SK-N-DZ (cell line): Measurements from ENCODE around the gene MYCBP2.
"Not testable (repeated sequence)": the region's sequence is repeated elsewhere in the genome, so short reads cannot be mapped to it uniquely, and the experiment has no call there.

ENCODE experiments used
- DNase-seq: peaks from one replicate; pipeline ENCODE4 v3.0.0-alpha.2; 2015; ENCODE audit warnings: low spot score

Gene MYCBP2

GRCh38 chr13:77207943-77208342, 119.0 kb downstream of the MYCBP2 start:
- DNase-seq = no peak

- not testable (repeated sequence) for DNase-seq
Observed at GRCh38 chr13:77198995-77199394, 127.9 kb downstream of the MYCBP2 start.

- no peak for DNase-seq
Observed at GRCh38 chr13:77196052-77196618, 130.8 kb downstream of the MYCBP2 start.

GRCh38 chr13:77190349-77190958, 136.4 kb downstream of the MYCBP2 start:
- DNase-seq = no peak

GRCh38 chr13:77185721-77186120, 141.2 kb downstream of the MYCBP2 start:
- no peak for DNase-seq

- DNase-seq = no peak
Observed at GRCh38 chr13:77184455-77184854, 142.4 kb downstream of the MYCBP2 start.

- no peak for DNase-seq
Observed at GRCh38 chr13:77180011-77180410, 146.9 kb downstream of the MYCBP2 start.

- no peak for DNase-seq
Observed at GRCh38 chr13:77177646-77178045, 149.2 kb downstream of the MYCBP2 start.

- DNase-seq = no peak
Observed at GRCh38 chr13:77176350-77176749, 150.5 kb downstream of the MYCBP2 start.

- no peak for DNase-seq
Observed at GRCh38 chr13:77172650-77173049, 154.2 kb downstream of the MYCBP2 start.

GRCh38 chr13:77171451-77171850, 155.4 kb downstream of the MYCBP2 start:
- DNase-seq = no peak

- DNase-seq = no peak
Observed at GRCh38 chr13:77168237-77168636, 158.7 kb downstream of the MYCBP2 start.

GRCh38 chr13:77150651-77151050, 176.2 kb downstream of the MYCBP2 start:
- no peak for DNase-seq

- DNase-seq = no peak
Observed at GRCh38 chr13:77143431-77143830, 183.5 kb downstream of the MYCBP2 start.

- DNase-seq = no peak
Observed at GRCh38 chr13:77139306-77139705, 187.6 kb downstream of the MYCBP2 start.

GRCh38 chr13:77138813-77139212, 188.1 kb downstream of the MYCBP2 start:
- DNase-seq = no peak

- no peak for DNase-seq
Observed at GRCh38 chr13:77136902-77137420, 189.9 kb downstream of the MYCBP2 start.

GRCh38 chr13:77124423-77124822, 202.5 kb downstream of the MYCBP2 start:
- no peak for DNase-seq

GRCh38 chr13:77118134-77118533, 208.8 kb downstream of the MYCBP2 start:
- DNase-seq = no peak

- no peak for DNase-seq
Observed at GRCh38 chr13:77114271-77114670, 212.6 kb downstream of the MYCBP2 start.

GRCh38 chr13:77113496-77113895, 213.4 kb downstream of the MYCBP2 start:
- no peak for DNase-seq

GRCh38 chr13:77105051-77105450, 221.8 kb downstream of the MYCBP2 start:
- no peak for DNase-seq

GRCh38 chr13:77099415-77099814, 227.5 kb downstream of the MYCBP2 start:
- DNase-seq = no peak

- no peak for DNase-seq
Observed at GRCh38 chr13:77095288-77095687, 231.6 kb downstream of the MYCBP2 start.
